ENCODE data around the gene HSPE1.
"Not testable (repeated sequence)": the region's sequence is repeated elsewhere in the genome, so short reads cannot be mapped to it uniquely, and the experiment has no call there.

The HSPE1 gene

DNA sequence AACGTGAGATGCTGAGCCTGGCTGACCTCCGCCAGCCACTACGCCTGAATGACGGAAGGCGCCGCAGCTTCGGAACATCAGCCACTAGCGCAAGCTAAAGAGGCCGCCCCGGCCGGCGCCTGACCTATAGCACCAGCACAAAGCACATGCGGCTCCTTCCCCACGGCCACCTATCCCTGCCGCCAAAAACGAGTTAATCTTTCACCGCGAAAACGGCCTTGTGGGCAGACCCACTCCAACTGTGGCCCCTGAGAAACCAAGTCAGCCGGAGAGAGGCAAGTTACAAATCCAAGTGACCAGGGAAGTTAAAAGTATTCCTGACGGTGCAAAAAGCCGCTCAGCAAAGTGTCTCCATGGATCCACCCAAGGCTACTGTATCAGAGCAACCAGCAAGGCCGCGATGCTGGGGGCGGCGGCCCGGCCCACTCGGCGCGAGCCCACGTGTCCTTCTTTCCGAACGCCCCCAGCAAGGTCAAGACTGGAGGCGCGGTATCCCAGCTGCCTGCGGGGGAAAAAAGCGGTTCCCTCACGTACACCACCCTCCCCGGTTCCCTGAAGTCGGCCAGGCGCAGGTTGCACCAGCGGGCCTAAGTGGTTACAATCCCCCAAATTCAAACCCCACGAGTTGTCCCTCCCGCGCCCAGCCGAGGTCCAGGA lies 1.1 kb upstream of the HSPE1 start:
- DNase-seq: peak; percentile 71

DNA sequence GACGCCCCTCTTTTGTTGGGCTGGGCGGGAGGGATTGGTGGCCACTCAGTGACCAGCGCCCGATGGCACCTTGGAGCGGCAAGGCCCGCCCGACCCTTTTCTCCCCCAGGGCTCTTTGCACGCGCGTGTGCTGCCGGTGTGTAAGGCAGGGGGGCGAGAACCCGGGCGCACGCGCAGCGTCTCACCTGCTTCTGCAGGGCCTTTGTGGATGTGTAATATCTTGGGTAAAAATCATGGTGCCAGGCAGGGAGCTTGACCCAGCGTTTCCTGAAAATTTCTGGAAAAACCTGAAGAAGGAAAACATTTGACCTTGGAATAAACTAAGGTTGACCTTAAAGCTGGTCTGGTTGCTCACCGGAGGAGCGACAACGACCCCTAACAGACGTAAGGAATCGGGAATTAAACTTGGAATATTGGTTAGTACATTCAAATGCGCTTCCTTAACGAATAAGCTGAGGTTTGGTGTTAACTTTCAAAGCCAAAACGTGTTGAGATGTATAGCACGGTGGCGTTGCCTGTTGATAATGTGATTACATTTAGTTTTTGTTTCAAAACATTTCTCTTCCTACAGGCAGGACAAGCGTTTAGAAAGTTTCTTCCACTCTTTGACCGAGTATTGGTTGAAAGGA lies 438 bp downstream of the HSPE1 start:
- no peak for DNase-seq

DNA sequence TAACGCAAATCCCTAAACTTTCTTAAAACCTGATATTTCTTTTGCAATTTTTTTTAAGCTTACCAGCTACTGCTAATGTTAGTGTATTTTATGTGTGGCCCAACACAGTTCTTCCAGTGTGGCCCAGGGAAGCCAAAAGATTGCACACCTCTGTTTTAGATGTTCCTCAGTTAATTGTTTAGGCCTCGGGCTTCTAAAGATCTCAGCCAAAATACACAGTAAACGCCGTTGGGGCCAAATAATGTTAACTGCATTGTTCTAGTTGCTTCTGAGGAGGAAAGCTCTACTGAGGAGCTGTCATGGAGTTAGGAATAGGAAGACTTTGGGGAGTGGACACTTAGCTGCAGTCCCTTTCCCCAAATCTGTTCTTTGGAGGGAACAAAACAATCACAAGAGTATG lies 2.0 kb downstream of the HSPE1 start:
- no peak for DNase-seq

DNA sequence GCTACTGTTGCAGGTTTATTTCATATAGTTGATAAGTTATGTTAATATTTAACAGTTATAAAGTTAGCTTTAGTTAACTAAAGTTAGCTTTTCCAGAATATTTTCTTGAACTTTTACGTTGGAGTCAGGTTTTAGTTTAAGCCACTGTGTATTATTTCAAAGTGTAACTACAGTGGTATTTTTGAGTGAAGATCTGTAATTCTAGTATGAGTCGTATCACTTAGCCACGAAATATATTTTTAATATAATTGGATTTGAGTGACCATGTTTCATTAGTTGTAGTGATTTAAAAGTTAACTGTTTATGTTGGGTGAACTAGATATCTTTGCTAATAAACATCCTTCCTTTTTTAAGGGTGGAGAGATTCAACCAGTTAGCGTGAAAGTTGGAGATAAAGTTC lies 2.5 kb downstream of the HSPE1 start:
- no peak for DNase-seq

DNA sequence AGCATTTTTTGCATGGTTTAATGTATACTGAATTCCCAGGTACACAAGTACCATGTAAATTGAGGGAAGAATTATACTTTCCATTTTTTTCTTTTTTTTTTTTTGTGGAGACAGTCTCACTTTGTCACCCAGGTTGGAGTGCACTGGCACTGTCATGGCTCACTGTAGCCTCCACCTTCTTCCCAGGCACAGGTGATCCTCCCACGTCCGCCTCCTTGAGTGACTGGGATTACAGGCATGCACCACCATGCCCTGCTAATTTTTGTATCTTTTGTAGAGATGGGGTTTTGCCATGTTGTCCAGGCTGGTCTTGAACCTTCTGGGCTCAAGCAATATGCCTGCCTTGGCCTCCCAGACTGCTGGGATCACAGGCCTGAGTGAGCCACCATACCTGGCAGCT lies 3.8 kb downstream of the HSPE1 start:
- no peak for DNase-seq

DNA sequence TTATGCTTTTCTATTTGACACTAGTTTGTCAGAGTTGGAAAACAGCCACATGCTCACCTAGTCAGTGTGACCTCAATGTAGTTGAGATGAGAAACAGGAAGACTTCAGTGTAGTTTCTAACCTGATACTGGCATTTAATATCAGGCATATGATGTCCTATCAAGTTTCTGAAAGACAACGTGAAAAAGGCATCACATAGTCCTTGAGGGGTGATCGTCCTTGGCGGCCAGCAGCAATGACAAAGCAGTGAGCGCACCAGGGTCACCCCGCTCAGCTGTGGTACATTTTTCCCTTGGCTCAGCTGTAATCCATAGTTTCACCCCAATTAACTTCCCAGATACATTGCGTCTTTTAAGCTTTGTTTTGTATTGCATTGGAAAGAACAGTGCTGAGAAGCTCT lies 4.3 kb downstream of the HSPE1 start:
- no peak for DNase-seq

DNA sequence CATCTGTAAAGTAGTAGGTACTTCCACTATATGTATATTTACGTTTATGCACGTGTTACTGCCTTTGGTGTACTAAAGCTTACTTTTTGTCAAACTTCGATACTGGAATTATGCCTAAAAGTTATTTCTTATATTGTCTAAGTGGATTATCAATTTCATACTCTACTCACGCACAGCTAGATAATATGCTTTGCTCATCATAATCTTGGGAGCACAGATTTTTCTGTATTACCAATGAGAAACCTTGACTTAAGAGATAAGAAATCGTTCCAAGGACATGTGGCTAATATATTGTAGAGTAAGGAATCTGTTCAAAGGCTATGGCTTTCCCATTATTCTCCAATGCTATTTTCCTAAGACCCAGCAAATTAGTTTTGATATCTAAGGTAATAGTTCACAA lies 6.5 kb downstream of the HSPE1 start:
- no peak for DNase-seq

DNA sequence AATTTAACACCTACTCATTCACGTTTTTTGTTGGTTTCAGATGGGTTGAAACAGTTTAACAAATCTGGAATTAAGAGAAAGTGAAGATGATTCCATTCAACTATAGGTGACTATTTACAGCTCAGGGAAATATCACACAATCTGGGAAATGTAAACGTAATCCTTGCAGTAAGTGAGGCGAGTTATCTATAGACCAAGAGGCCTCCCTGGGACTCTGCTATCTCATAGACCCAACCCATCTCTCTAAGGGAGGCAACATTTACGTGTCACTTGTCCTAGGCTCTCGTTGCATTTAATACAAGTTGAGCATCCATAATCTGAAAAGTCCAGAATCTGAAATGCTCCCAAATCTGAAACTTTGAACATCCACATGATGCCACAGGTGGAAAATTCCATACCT lies 13.7 kb downstream of the HSPE1 start:
- DNase-seq: no peak

DNA sequence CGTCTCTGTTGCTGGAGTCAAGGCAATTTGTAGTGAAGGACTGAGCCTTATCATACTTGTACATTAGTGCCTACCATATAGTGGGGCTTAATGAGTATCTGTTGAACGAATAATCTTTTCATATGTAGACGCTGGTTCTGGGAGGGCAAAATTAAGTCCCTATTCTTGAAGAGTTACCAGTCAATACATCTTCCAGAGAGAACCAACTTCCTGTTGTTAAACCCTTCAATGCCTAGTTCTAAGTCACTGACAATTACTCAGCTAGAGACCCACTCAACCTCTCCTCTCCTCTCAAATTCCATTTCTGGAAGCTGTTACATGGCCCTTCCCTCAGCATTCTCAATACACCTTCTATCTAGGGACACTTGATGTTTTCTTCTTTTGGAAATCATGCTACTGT lies 14.6 kb downstream of the HSPE1 start:
- no peak for DNase-seq

DNA sequence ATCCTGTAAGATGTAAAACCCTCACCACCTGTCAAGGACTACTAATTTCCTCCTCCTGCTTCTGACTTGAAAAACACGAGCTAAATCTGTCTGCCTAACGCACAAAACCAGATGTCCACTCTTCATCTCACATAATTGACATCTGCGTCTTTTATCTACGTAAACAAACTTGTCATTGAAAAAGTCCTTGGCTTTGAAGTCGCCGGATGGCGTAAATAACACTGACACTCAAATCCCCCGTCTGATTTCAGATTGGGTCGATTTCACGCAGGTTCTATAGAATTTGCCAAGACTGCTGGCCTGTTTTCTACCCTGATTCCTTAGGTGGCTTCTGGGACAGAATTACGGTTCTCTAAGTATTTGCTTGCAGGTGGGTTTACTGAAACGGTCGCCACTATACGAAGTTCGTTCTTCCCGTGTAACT lies 15.1 kb downstream of the HSPE1 start:
- DNase-seq: no peak

DNA sequence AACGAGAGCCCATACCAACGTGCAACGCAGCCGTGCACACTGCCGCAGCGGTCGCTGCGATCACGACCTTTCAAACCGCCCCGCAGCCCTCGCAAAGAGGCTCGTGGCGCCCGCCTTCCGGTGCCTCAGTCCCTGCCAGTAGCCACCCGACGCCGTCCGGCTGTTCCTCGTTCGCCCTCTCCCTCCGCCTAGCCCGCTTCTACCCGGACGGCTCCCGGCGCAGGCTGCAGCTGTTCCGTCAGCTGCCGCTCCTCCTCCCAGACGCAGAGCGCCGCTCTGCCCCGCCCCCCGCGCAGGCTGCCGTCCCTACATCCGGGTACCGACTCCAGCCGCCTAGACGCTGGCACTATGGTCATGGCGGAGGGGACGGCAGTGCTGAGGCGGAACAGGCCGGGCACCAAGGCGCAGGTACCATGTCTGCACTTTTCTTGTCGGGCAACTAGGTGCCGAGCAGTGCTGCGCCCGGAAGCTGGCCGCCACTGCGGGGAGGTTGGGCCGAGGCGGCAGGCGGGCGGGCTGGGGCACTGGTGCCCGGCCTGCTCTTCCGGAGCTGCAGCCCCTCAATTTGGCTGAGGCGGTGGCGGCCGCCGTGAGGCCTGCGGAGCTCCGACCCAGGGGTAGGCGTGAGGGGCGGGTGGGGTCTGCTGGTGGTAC lies 15.7 kb downstream of the HSPE1 start, which contains the start of gene MOB4:
TSS of gene MOB4 (plus strand) at position 328 of the 654 bp plus-strand sequence. CDS start at position 349, 21 bp downstream.
- peak; percentile 96 for DNase-seq

DNA sequence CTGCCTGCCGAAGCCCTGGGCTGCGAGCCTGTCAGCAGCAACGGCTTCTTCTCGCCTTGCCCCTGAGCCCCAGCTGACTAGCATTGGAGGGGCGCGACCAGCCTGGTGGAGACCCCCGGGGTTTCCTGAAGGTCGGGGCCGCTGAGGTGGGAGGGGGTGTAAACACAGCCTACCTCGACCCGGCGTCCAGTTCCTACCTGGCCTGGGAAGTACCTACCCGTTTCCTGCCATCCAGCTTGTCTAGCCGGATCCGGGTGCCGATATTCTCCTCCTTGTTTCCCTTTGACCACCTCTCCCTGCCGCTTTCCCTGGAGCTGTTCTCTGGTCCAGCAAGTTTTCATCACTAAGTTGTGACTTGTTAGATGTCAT lies 16.2 kb downstream of the HSPE1 start:
- DNase-seq: no peak

DNA sequence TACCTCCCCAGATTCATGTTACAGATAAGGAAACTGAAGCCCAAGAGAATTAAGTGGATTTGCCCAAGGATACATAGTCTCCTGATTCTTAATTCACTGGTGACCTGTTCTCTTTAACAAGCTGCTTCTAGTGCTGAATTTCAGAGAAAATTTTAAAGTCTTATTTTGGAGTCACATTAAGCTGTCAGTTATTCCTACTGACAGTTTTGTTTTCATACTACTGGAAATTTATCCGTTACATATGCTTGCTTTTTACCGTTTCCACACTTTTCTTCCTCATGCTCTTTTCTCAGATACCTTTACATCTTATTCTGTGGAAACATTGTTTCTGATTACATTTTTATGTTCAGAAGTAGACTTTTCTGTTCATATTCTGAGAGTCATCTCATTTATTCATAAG lies 17.0 kb downstream of the HSPE1 start:
- no peak for DNase-seq

DNA sequence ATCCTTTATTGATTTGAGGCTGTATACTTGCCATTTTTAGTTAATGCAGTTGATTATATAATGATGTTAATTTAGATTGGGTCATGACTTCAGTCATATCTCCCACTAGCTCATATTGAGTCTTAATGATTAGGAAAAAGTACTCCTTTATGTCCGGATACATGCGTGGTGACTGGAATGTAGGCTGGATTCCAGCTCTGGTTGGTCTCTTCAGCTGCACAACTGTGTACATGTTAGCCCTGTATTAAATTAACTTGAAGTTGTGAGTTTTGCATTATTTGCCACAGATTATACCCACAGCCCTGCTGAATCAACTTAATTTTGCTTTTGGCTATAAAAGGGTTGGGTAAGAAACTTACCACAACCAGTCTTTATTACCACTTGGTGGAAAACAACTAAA lies 38.2 kb downstream of the HSPE1 start:
- DNase-seq: no peak

DNA sequence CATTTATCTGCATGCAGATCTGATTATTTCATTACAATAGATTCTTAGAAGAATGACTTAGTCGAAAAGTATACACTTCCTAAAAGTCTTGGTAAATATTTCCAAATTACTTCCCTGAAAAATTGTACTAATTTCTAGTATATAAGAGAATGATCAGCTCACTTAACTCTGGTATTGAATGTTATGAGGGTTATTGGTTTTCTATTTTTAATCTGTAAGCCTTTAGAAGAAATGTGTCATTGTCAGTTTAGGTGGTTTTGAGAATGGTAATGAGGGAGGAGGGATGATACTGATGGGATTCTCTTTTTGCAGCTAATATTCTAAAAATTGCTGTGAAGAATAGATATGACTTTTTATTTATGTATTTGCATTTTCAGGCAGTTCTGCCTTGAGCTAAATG lies 39.6 kb downstream of the HSPE1 start:
- no peak for DNase-seq

DNA sequence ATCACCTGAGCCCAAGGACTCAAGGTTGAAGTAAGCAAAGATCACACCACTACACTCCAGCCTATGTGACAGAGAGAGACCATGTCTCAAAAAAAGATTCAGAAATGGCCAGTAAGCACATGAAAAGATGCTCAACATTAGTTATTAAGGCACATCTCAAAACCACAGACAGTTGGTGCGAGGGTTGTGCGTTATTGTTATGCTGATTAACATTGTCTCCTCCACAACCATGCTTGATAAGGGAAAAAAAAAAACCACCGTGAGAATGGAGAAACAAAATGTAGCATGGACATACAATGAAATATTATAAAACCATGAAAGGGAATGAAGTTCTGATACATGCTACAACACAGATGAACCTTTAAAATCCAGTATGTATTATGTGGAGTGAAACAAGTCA lies 43.0 kb downstream of the HSPE1 start:
- no peak for DNase-seq

DNA sequence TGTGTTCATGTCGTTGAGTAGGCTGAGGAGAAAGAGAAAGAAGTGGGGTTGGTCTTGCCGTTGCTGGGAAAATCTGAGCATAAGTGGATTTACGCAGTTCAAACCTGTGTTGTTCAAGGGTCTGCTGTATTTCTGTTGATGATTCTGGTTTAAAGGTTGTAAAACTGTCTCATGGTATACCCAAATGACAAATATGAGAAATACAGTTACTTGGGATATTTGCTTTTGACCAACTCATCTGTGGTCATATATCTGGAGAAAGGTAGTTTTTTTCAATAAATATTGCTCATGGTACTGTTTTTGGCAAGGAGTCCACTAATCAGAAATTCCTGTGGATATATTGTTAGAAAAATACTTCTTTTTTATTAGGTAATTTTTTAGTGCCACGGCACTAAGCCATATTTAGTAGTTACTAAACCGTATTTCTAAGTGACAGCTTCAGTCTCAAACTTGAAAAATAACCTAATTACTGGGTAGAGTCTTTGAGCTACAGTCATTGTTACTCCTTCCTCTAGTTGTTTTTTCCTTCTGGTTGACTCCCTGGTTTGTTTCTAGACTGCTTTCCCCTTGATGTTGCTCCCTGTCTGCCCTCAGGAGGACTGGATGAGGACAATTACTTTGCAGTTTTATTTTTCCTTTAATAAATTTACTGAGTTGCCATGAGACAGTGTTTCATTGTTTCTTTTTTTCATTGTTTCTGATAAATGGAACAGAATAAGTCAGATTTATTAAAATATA lies 47.2 kb downstream of the HSPE1 start:
- no peak for DNase-seq

DNA sequence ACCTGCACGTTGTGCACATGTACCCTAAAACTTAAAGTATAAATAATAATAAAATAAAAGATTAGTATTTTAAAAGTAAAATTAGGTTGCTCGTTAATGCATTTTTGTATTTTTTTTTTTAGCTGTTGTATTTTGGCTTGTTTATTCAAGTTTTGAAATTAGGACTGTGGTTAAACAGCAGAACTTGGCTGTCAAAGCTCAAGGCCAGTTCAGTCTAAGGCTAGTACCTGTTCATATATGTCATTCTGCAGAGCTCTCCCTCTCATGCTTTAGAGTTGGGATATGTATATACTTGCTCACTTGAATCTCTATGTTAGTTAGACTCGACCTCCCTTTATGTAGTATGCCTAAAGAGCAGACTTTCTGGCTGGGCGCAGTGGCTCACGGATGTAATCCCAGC lies 48.4 kb downstream of the HSPE1 start:
- no peak for DNase-seq

DNA sequence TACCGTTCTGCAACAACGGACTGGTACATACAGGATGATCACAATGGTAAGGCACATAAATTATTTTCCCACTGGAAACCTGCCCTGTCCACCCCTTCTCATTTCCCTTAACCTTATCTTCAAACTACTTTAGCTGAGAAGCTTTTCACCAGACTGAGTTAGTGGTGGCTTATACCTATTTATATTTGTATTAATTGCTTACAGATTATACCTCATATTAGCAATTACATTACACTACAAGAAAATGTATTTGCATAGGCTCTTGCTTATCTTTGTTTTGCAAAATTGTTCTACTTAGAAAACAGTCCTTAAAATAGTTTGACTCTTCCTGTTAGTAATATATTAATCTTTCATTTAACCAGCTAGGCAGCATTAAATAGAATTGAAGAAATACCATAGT lies 51.1 kb downstream of the HSPE1 start:
- not testable (repeated sequence) for DNase-seq
